ENCODE data around the gene BOLL.

The BOLL gene

DNA sequence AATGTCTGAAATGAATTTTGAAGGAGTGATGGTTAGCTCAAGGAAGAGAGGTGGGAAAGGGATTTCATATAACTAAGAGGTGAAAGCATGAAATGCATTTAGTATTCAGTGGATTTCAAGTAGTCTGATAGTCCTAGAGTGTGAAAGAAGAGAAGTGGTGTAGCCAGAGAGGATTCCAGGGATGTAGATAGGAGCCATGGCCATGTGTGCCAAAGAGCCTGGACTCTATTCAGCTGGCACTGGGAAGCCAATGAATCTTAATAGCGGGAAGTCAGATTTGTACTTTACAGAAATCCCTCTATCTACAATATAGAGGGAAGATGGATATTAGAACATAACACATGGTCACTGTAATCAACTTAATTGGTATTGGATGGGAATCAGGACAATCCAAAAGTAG, 8.3 kb upstream of the BOLL start:
- H3K27ac ChIP-seq = no peak overlapping the region

DNA sequence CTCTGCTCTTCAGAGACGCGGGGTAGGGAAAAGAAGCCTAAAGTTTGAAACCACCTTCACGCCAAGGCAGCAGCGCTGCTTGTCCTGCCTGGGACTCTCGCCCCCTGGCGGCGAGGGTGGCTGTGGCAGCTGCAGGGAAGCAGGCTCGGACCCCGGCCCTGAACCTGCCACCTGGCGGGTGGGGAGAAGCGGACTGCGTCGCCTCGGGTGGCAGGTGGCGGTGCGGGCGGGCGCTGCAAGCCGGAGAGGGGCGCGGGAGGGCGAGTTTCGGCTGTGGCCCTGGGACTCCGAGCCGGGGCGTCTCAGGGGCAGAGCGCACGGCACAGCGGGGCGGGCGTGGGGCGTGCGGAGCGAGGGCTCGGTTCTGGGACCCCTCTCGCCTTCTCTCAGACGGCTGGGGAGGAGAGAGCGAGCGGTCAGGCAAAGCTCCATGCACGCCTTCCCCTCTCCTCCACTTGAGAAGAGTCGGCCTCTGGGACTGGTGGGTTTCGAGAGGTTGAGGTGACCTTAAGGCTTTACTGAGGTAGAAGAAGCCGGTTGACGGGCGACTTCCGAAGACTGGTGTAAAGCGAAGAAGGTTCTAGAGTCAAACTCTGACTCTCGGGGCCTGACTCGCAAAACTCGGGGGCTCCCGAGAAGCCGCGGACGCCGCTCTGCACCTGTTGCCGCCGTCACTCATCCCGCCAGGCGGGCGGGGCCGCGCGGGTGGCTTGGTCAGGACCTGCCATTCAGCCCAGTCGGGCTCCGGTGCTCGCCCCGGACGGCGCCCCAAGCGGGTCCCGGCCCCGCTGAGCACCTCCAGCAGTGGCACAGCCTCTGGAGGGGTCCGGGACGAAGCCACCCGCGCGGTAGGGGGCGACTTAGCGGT, 1.1 kb upstream of the BOLL start:
- no peak overlapping the region for H3K27ac ChIP-seq
- no peak for TF ChIP-seq ZFX (IDR thresholded peaks at IDR 0.05; ENCODE audit: borderline replicate concordance)
- TF ChIP-seq, protein P1, sequence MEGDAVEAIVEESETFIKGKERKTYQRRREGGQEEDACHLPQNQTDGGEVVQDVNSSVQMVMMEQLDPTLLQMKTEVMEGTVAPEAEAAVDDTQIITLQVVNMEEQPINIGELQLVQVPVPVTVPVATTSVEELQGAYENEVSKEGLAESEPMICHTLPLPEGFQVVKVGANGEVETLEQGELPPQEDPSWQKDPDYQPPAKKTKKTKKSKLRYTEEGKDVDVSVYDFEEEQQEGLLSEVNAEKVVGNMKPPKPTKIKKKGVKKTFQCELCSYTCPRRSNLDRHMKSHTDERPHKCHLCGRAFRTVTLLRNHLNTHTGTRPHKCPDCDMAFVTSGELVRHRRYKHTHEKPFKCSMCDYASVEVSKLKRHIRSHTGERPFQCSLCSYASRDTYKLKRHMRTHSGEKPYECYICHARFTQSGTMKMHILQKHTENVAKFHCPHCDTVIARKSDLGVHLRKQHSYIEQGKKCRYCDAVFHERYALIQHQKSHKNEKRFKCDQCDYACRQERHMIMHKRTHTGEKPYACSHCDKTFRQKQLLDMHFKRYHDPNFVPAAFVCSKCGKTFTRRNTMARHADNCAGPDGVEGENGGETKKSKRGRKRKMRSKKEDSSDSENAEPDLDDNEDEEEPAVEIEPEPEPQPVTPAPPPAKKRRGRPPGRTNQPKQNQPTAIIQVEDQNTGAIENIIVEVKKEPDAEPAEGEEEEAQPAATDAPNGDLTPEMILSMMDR (IDR thresholded peaks at IDR 0.05) = peak; percentile 98

More for the DNA sequence above, 8.3 kb upstream of the BOLL start:
- TF ChIP-seq, protein P1 (IDR thresholded peaks at IDR 0.05) = no peak
- no peak for TF ChIP-seq ZFX (IDR thresholded peaks at IDR 0.05; ENCODE audit: borderline replicate concordance)

DNA sequence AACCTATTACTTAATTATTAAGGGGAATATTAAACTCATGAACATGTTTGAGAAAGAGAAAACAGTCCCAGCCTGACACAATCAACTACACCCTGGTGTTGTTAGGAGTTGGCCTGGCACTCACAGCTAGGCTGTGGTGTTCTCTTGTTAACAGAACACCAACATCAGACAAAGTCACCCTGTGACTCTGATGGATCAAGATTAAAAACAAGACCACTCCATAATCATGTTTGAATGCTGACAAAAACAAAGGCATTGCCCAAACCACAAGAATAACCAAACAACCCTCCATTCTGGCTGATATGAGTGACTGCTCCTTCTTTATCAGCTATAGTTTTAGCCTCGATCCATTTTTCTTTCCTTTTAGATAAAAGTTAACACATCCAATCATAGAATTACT, 3.0 kb downstream of the BOLL start:
- no peak overlapping the region for H3K27ac ChIP-seq
- no peak for TF ChIP-seq ZFX (IDR thresholded peaks at IDR 0.05; ENCODE audit: borderline replicate concordance)
- TF ChIP-seq, protein P1 (IDR thresholded peaks at IDR 0.05) = no peak

DNA sequence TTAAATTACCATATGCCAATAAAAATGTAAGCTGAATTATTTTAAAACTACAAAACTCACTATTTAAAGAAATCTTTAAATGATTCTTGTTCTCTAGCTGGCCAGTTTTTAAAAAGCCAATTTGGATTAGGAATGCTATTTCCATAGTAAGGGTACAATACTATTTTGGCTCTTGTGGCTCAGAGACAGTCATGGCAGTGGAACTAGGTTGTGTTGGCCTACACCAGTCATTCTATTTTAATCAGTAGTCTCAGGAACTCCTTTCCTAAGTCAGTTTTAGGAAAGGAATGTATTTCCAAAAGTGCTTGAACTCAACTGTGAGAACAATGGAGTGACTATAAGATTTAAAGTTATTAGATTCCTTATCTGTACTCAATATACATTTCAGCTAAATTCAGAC, 5.9 kb downstream of the BOLL start:
- H3K27ac ChIP-seq = no peak overlapping the region
- TF ChIP-seq, protein P1 (IDR thresholded peaks at IDR 0.05) = no peak
- TF ChIP-seq ZFX (IDR thresholded peaks at IDR 0.05; ENCODE audit: borderline replicate concordance) = no peak

DNA sequence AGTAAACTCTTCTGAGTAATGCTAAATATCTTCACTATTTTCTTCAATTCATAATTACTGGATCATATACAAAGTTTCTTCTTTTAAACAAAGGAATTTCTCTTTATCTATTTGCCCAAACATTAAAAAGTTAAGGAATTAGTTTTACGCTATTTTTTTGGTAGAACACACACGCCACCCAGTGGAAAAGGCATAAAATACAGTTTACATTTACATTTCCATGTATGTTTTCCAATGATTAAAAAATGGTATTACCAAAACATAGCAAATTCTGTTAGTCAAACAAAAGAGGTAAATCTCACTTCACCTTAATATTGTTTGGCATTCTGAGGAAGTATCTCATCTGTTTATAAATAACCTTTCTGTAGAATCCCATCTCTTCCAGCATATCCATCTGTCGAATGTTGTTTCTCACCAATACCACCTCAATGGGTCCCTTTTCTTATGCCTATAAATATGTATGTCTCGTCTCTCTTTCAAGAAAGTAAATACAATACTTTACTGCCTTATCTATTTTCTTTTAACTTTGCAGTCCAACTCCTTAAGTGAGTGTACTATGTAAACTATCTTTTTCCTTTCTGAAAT, 7.2 kb downstream of the BOLL start:
- no peak overlapping the region for H3K27ac ChIP-seq
- TF ChIP-seq, protein P1 (IDR thresholded peaks at IDR 0.05) = peak; percentile 85
- TF ChIP-seq ZFX (IDR thresholded peaks at IDR 0.05; ENCODE audit: borderline replicate concordance) = no peak

DNA sequence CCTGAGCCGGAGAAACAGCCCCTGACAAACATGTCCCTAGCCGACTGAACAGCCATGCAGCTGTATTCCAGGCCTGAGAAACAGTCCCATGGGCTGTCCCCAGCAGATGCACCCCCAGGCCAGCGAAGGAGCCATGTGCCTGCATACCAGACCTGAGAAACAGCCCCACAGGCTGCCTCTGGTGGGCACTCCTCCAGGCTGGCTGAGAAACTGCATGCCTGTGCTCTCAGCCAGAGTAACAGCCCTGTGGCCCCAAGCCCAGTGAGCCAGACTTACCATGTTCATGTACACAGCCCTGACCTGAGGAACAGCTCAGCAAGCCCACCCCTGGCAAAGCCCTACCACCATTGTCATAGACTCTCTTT, 24.8 kb downstream of the BOLL start:
- H3K27ac ChIP-seq = no peak overlapping the region
- TF ChIP-seq ZFX (IDR thresholded peaks at IDR 0.05; ENCODE audit: borderline replicate concordance) = no peak

DNA sequence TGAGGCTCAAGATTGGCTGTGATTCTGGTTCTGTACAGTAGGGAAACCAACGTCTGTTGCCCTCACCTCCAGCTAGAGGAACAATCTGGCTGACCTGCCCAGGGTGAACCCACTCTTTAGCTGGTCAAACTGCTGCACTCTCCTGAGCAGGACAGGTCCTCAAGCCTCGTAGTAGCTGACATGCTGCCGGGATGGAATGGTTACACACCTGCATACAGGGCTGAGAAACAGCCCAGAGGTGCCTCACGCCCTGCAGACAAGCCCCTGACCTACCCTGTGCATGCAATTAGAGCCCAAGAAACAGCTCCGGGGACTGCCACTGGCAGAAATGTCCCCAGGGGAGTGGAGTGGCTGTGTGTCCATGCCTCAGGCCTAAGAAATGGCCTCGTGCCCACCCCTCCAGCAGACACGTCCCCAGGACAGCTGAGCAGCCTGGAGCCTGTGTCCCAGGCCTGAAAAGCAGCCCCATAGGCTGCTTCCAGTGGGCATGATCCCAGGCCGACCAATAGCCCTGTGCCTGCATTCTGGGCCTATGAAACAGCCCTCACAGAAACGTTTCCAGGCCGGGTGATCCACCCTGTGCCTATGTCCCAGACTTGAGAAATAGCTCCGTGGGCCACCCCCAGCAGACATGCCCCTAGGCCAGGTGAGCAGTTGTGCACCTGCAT, 25.4 kb downstream of the BOLL start:
- TF ChIP-seq ZFX (IDR thresholded peaks at IDR 0.05; ENCODE audit: borderline replicate concordance) = no peak
- TF ChIP-seq, protein P1 (IDR thresholded peaks at IDR 0.05) = no peak
- H3K27ac ChIP-seq = no peak overlapping the region
